B cell (primary cell): Measurements from ENCODE around the gene CCDC17. TPM values are rescaled to one million over a fixed set of nuclear protein-coding genes. Genes with fewer than 3 reads are reported as not detected.

Experiments
- ATAC-seq: fragments of 200-7000 bp; cut with Tn5 transposase; one replicate; pipeline ENCODE4 v1.10.0; 2021; ENCODE audit warnings: low read depth, mild to moderate bottlenecking, moderate number of reproducible peaks, moderate library complexity
- CTCF ChIA-PET: fragments of 350-600 bp; sonication (Branson Sonifier 250); formaldehyde crosslinking; loops from one replicate; lab custom pipeline; 2021; ENCODE audit warnings: antibody characterized with exemption, inconsistent platforms; lab: Charles Lee
- POLR2A ChIA-PET: fragments of 350-600 bp; sonication (Branson Sonifier 250); formaldehyde crosslinking; loops from one replicate; lab custom pipeline; 2021; ENCODE audit warnings: antibody characterized with exemption; lab: Charles Lee
- DNase-seq: peaks from one replicate; pipeline ENCODE4 v3.0.0; 2013
- H2AFZ ChIP-seq: 2 replicates; pipeline ENCODE4 v1.6.1; 2012; ENCODE audit warnings: mild to moderate bottlenecking, low read depth, low read length; ENCODE audit not compliant: insufficient read depth, poor library complexity, severe bottlenecking
- H3K27ac ChIP-seq, 2 donors: 1 replicate in 1 of 2; 2 replicates in 1 of 2; pipeline ENCODE4 v1.5.1; 2012 to 2013; ENCODE audit warnings: low read length in 2 of 2, mild to moderate bottlenecking in 2 of 2, moderate library complexity in 1 of 2
- H3K27me3 ChIP-seq, 4 experiments: fragments of 200-600 bp in 1 of 4; sonication (generic) in 1 of 4; replicated peaks in 1 of 4; 1 replicate in 2 of 4; 2 replicates in 2 of 4; pipeline versions ENCODE4 v1.6.1 to v1.7.0; 2013 to 2016; ENCODE audit warnings: low read length in 3 of 4, mild to moderate bottlenecking in 2 of 4, mixed read lengths in 1 of 4, moderate library complexity in 1 of 4; ENCODE audit not compliant: insufficient read depth in 4 of 4, control insufficient read depth in 3 of 4; ENCODE audit errors: control extremely low read depth in 1 of 4
- H3K36me3 ChIP-seq, 2 experiments: replicated peaks in 1 of 2; 1 replicate in 1 of 2; 2 replicates in 1 of 2; pipeline versions ENCODE4 v1.6.1 to v1.7.1; 2013; ENCODE audit warnings: low read length in 1 of 2; ENCODE audit not compliant: insufficient read depth in 2 of 2, control insufficient read depth in 1 of 2; ENCODE audit errors: control extremely low read depth in 1 of 2, extremely low read depth in 1 of 2
- H3K4me1 ChIP-seq, 2 donors: fragments of 200-600 bp in 1 of 2; sonication (generic) in 1 of 2; 1 replicate in 1 of 2; 2 replicates in 1 of 2; pipeline versions ENCODE4 v1.5.1 to v1.6.1; 2013 to 2017; ENCODE audit warnings: low read length in 2 of 2; ENCODE audit not compliant: control insufficient read depth in 2 of 2, insufficient read depth in 2 of 2
- H3K4me2 ChIP-seq: replicated peaks from 2 replicates; pipeline ENCODE3; 2012; ENCODE audit warnings: mild to moderate bottlenecking, low read depth, low read length; ENCODE audit not compliant: poor library complexity, severe bottlenecking
- H3K4me3 ChIP-seq, 5 experiments: fragments of 200-600 bp in 1 of 5; sonication (generic) in 1 of 5; 1 replicate in 3 of 5; 2 replicates in 2 of 5; pipeline versions ENCODE4 v1.5.1 to v1.7.0; 2011 to 2016; ENCODE audit warnings: low read length in 4 of 5, mild to moderate bottlenecking in 4 of 5, low read depth in 2 of 5, control low read depth in 1 of 5, moderate library complexity in 1 of 5; ENCODE audit not compliant: insufficient read depth in 1 of 5; ENCODE audit errors: control extremely low read depth in 1 of 5, extremely low read depth in 1 of 5
- H3K79me2 ChIP-seq: fragments of 200-600 bp; sonication (generic); one replicate; pipeline ENCODE4 v1.6.0; 2016; ENCODE audit warnings: low read length; ENCODE audit not compliant: control insufficient read depth, insufficient read depth
- H3K9ac ChIP-seq: fragments of 200-600 bp; sonication (generic); 2 replicates; pipeline ENCODE4 v1.6.1; 2017; ENCODE audit warnings: mild to moderate bottlenecking, low read length, moderate library complexity
- H3K9me3 ChIP-seq, 3 donors: one replicate each; pipeline versions ENCODE4 v1.6.1 to v1.7.1; 2013; ENCODE audit warnings: low read length in 2 of 3; ENCODE audit not compliant: control insufficient read depth in 2 of 3, insufficient read depth in 1 of 3; ENCODE audit errors: control extremely low read depth in 1 of 3
- H4K20me1 ChIP-seq: 2 replicates; pipeline ENCODE4 v1.6.0; 2012; ENCODE audit warnings: mild to moderate bottlenecking, low read length; ENCODE audit not compliant: insufficient read depth, control insufficient read depth, poor library complexity, severe bottlenecking
- H3K27ac Mint-ChIP-seq: one replicate; pipeline ENCODE4 v1.8.0; 2021; ENCODE audit warnings: mixed read lengths
- H3K27me3 Mint-ChIP-seq: one replicate; pipeline ENCODE4 v1.8.0; 2021; ENCODE audit warnings: mixed read lengths
- H3K4me1 Mint-ChIP-seq: one replicate; pipeline ENCODE4 v1.8.0; 2021; ENCODE audit warnings: mixed read lengths
- H3K4me3 Mint-ChIP-seq: one replicate; pipeline ENCODE4 v1.8.0; 2021; ENCODE audit warnings: mixed read lengths
- H3K9me3 Mint-ChIP-seq: one replicate; pipeline ENCODE4 v1.8.0; 2022; ENCODE audit warnings: mixed read lengths; ENCODE audit not compliant: insufficient read depth
- CTCF ChIP-seq: fragments of 200-600 bp; IDR thresholded peaks from one replicate; pipeline ENCODE4 v1.8.0; 2022; ENCODE audit warnings: antibody characterized with exemption, mild to moderate bottlenecking
- EZH2 ChIP-seq: IDR thresholded peaks from 2 replicates; pipeline ENCODE4 v1.6.1; 2012; ENCODE audit warnings: borderline replicate concordance, low read depth, mild to moderate bottlenecking, moderate library complexity, low read length; ENCODE audit not compliant: insufficient read depth, poor library complexity, severe bottlenecking
- WGBS: methylation state at CpG from one replicate; pipeline ENCODE4 v1.1.5; 2013; ENCODE audit warnings: missing lambda C conversion rate; ENCODE audit not compliant: insufficient coverage; 5-methylcytosine and 5-hydroxymethylcytosine counted together
- intact Hi-C: fragments of 100-400 bp; cut with micrococcal nuclease; formaldehyde crosslinking; loops from one replicate; pipeline ENCODE4 v1.10.0; 2022
- polyA plus RNA-seq: library from polyadenylated mRNA; depleted of rRNA; stranded (reverse); fragments of >200 nt; gene quantifications from 2 replicates; pipeline ENCODE4 v1.2.3, GENCODE V29; 2012
- total RNA-seq, 2 donors: library from RNA; stranded (reverse); fragments of 120-200 nt in 1 of 2; gene quantifications; 1 replicate in 1 of 2; 2 replicates in 1 of 2; pipeline versions ENCODE4 v1.2.3 to v1.2.4, GENCODE V29; 2013 to 2022

Gene CCDC17
- total and polyA plus RNA-seq, 2 donors (not counting 1 experiment from before 2014, with no cell fraction given) = 2.9 to 8.2 TPM

GRCh38 chr1:45630429-45630828 is 6.6 kb upstream of the CCDC17 start:
- no peaks in the 10 kb centered on the region for H3K27me3 ChIP-seq
- no peaks in the 10 kb centered on the region for H3K9me3 ChIP-seq
- Mint-ChIP-seq H3K4me1 (no peaks in the 10 kb centered on the region), H3K27me3 (no peaks in the 10 kb centered on the region), H3K4me3 (no peak overlapping the region), H3K9me3 (no peaks in the 10 kb centered on the region), H3K27ac (no peak overlapping the region)
- no peak overlapping the region for H3K9ac ChIP-seq
- no peak overlapping the region for H2AFZ ChIP-seq
- H3K27ac ChIP-seq = no peak overlapping the region
- H3K36me3 ChIP-seq = peaks cover 23 to 75% of the 10 kb centered on the region in 2 experiments
- ChIA-PET POLR2A (interaction anchor here (0.6 kb wide), 1 partner anchor 32 kb away, joined by 3 read pairs; no protein-coding TSS in a partner anchor), CTCF (no interaction called here)
- TF ChIP-seq EZH2 (no peak), CTCF (no peak)
- H3K4me3 ChIP-seq = no peak overlapping the region
- no peaks in the 10 kb centered on the region for H3K79me2 ChIP-seq
- H4K20me1 ChIP-seq = no peaks in the 10 kb centered on the region
- H3K4me2 ChIP-seq = no peak overlapping the region
- DNase-seq (no peak), ATAC-seq (no peak)
- no CpG with 5 or more reads among the region's 1 CpG for WGBS
- H3K4me1 ChIP-seq = no peaks in the 10 kb centered on the region
- intact Hi-C loops = no loop called here

- ChIA-PET POLR2A (interaction anchor here (0.7 kb wide), 1 partner anchor 214 kb away, joined by 6 read pairs; no protein-coding TSS in a partner anchor), CTCF (interaction anchor here (1.3 kb wide), 1 partner anchor 60 kb away, joined by 3 read pairs; no protein-coding TSS in a partner anchor)
- intact Hi-C loops = loop anchor here (1.0 kb wide), 1 partner anchor 14 kb away; no protein-coding TSS in a partner anchor
- DNase-seq (no peak), ATAC-seq (no peak)
- H4K20me1 ChIP-seq = no peaks in the 10 kb centered on the region
- H3K4me3 Mint-ChIP-seq = no peak overlapping the region
- H3K27me3 Mint-ChIP-seq = no peaks in the 10 kb centered on the region
- H3K4me1 Mint-ChIP-seq = no peaks in the 10 kb centered on the region
- no peaks in the 10 kb centered on the region for H3K27me3 ChIP-seq
- H3K4me2 ChIP-seq = no peak overlapping the region
- no peak for TF ChIP-seq CTCF
- TF ChIP-seq EZH2 = no peak
- no peak overlapping the region for H3K27ac ChIP-seq
- no peaks in the 10 kb centered on the region for H3K4me1 ChIP-seq
- H3K4me3 ChIP-seq = no peak overlapping the region
- H3K36me3 ChIP-seq = peaks cover 19 to 65% of the 10 kb centered on the region in 2 experiments
- H3K9me3 ChIP-seq = no peaks in the 10 kb centered on the region
- no peak overlapping the region for H2AFZ ChIP-seq
- no peaks in the 10 kb centered on the region for H3K9me3 Mint-ChIP-seq
- no peak overlapping the region for H3K27ac Mint-ChIP-seq
- no peaks in the 10 kb centered on the region for H3K79me2 ChIP-seq
- H3K9ac ChIP-seq = no peak overlapping the region
Measured at GRCh38 chr1:45629035-45629434, 5.2 kb upstream of the CCDC17 start.
